HepG2 (cell line): Measurements from ENCODE around the gene CCNF. TPM values are rescaled to one million over a fixed set of nuclear protein-coding genes. Genes with fewer than 3 reads are reported as not detected.

Experiments
- HIVEP1 ChIP-seq: sonication (generic); formaldehyde crosslinking; IDR thresholded peaks from 2 replicates; pipeline ENCODE4 v1.4.0; 2020; ENCODE audit warnings: mild to moderate bottlenecking, missing genetic modification reagents
- IRF9 ChIP-seq: sonication (generic); formaldehyde crosslinking; IDR thresholded peaks from 2 replicates; pipeline ENCODE4 v1.8.0; 2022; ENCODE audit warnings: missing genetic modification reagents, mild to moderate bottlenecking, borderline replicate concordance
- NFAT5 ChIP-seq: sonication (generic); formaldehyde crosslinking; IDR thresholded peaks from 2 replicates; pipeline ENCODE4 v1.4.0; 2020; ENCODE audit warnings: missing genetic modification reagents
- SETDB1 ChIP-seq: sonication (generic); formaldehyde crosslinking; IDR thresholded peaks from 2 replicates; pipeline ENCODE4 v1.5.1; 2020; ENCODE audit warnings: missing genetic modification reagents, mild to moderate bottlenecking, borderline replicate concordance
- ZNF124 ChIP-seq: sonication (generic); formaldehyde crosslinking; IDR thresholded peaks from 2 replicates; pipeline ENCODE4 v1.4.0; 2020; ENCODE audit warnings: missing genetic modification reagents
- polyA plus RNA-seq, 8 experiments: library from polyadenylated mRNA; depleted of rRNA in 3 of 8; stranded (reverse) in 7 of 8; unstranded in 1 of 8; fragments of >200 nt; fragmentation: Illumina TruSeq in 4 of 8; extraction: Trizol in 4 of 8; gene quantifications; 2 replicates each; pipeline versions ENCODE4 v1.2.1 to v1.2.3, GENCODE V29; 2011 to 2016; ENCODE audit warnings: low read depth in 4 of 8, missing spikeins in 1 of 8, mixed read lengths in 1 of 8; ENCODE audit not compliant: insufficient read depth in 1 of 8
- total RNA-seq, 5 experiments: library from RNA; depleted of rRNA; stranded (reverse); fragments of >200 nt; fragmentation: Illumina TruSeq; extraction: Trizol; gene quantifications; 2 replicates each; pipeline ENCODE4 v1.2.3, GENCODE V29; 2016; ENCODE audit warnings: low read depth in 1 of 5

Gene CCNF
- total and polyA plus RNA-seq, 2 of the 13 experiments (the other 11 are each of a cell fraction or from before 2014, with no cell fraction given) = 6.4 to 22.8 TPM

- TF ChIP-seq NFAT5 (CRISPR knock-in tag) = no peak
- no peak for TF ChIP-seq SETDB1 (CRISPR knock-in tag)
- TF ChIP-seq ZNF124 (CRISPR knock-in tag) = no peak
- TF ChIP-seq HIVEP1 (CRISPR knock-in tag) = peak; percentile 59; the same call in 1 of the 2 replicates
- peak; percentile 72; the same call in 1 of the 2 replicates for TF ChIP-seq IRF9 (CRISPR knock-in tag)
Measured at GRCh38 chr16:2428784-2429033, 538 bp upstream of the CCNF start (continued).
